Measurements from ENCODE around the gene SH2D2A. TPM values are rescaled to one million over a fixed set of nuclear protein-coding genes. Genes with fewer than 3 reads are reported as not detected.

SH2D2A gene
- total RNA-seq, 2 donors from 2014 or later, result 2.4 to 7.7 TPM

DNA sequence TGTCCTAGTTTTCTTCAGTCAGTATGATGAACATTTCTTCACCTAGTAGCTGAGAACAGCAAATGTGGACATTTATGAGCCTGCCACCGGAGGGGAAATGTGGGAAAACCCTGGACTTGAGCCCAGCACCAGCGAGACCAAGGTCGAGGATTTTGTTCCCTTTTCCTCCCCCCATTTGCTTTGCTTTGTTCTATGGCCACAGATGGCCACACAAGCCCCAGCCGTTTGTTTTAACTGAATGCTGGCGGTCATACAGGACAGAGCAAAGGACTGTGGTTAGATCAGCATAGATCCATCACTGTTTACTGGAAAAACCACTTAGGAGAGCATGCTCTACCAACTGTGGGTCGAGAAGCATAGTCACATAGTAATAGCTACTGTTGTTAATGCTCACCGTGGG is 20.9 kb downstream of the SH2D2A start:
- Histone ChIP-seq H3K36me3 (ENCODE audit: control insufficient read depth, insufficient read depth, low read length) (peaks cover 91% of the 10 kb centered on the region), H3K27me3 (ENCODE audit: control insufficient read depth, insufficient read depth, low read length, poor library complexity, severe bottlenecking) (no peaks in the 10 kb centered on the region), H3K9ac (ENCODE audit: extremely low read depth, low read length, poor library complexity, severe bottlenecking) (no peak overlapping the region), H3K27ac (ENCODE audit: low read depth, low read length) (no peak overlapping the region), H3K9me3 (ENCODE audit: control insufficient read depth, low read length) (no peaks in the 10 kb centered on the region), H3K4me1 (ENCODE audit: control insufficient read depth, insufficient read depth, low read length) (peaks cover 11% of the 10 kb centered on the region), H3K4me3 (ENCODE audit: low read length) (no peak overlapping the region)
- no peak overlapping the region for H3K4me3 Mint-ChIP-seq
- H3K9me3 Mint-ChIP-seq, result no peaks in the 10 kb centered on the region
- 78 to 98% methylated on average over 4 to 7 of the region's 7 CpGs for WGBS, 2 experiments (ENCODE audit: insufficient coverage in 1 of 2, insufficient read length in 1 of 2)
- H3K27me3 Mint-ChIP-seq (ENCODE audit: insufficient read depth), result no peaks in the 10 kb centered on the region
- no peak for DNase-seq
- H3K27ac Mint-ChIP-seq, result no peak overlapping the region
- peaks cover 11% of the 10 kb centered on the region for H3K4me1 Mint-ChIP-seq
- TF ChIP-seq, protein P1, sequence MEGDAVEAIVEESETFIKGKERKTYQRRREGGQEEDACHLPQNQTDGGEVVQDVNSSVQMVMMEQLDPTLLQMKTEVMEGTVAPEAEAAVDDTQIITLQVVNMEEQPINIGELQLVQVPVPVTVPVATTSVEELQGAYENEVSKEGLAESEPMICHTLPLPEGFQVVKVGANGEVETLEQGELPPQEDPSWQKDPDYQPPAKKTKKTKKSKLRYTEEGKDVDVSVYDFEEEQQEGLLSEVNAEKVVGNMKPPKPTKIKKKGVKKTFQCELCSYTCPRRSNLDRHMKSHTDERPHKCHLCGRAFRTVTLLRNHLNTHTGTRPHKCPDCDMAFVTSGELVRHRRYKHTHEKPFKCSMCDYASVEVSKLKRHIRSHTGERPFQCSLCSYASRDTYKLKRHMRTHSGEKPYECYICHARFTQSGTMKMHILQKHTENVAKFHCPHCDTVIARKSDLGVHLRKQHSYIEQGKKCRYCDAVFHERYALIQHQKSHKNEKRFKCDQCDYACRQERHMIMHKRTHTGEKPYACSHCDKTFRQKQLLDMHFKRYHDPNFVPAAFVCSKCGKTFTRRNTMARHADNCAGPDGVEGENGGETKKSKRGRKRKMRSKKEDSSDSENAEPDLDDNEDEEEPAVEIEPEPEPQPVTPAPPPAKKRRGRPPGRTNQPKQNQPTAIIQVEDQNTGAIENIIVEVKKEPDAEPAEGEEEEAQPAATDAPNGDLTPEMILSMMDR (conservative IDR thresholded peaks at IDR 0.05), result no peak
- peaks cover 74% of the 10 kb centered on the region for H3K36me3 Mint-ChIP-seq (ENCODE audit: low read depth)

- no peak overlapping the region for H3K9ac ChIP-seq (ENCODE audit: extremely low read depth, low read length, poor library complexity, severe bottlenecking)
- H3K27ac ChIP-seq (ENCODE audit: low read depth, low read length), result no peak overlapping the region
- no peak overlapping the region for H3K27ac Mint-ChIP-seq
- no peak overlapping the region for H3K4me3 Mint-ChIP-seq
- TF ChIP-seq, protein P1 (conservative IDR thresholded peaks at IDR 0.05), result no peak
- H3K36me3 Mint-ChIP-seq (ENCODE audit: low read depth), result peaks cover 72% of the 10 kb centered on the region
- H3K9me3 Mint-ChIP-seq, result no peaks in the 10 kb centered on the region
- peaks cover 91% of the 10 kb centered on the region for H3K36me3 ChIP-seq (ENCODE audit: control insufficient read depth, insufficient read depth, low read length)
- H3K27me3 Mint-ChIP-seq (ENCODE audit: insufficient read depth), result no peaks in the 10 kb centered on the region
- H3K9me3 ChIP-seq (ENCODE audit: control insufficient read depth, low read length), result no peaks in the 10 kb centered on the region
- no peak for DNase-seq
- 95 to 96% methylated on average over 5 of the region's 5 CpGs for WGBS, 2 experiments (ENCODE audit: insufficient coverage in 1 of 2, insufficient read length in 1 of 2)
- peaks cover 11% of the 10 kb centered on the region for H3K4me1 Mint-ChIP-seq
- no peaks in the 10 kb centered on the region for H3K27me3 ChIP-seq (ENCODE audit: control insufficient read depth, insufficient read depth, low read length, poor library complexity, severe bottlenecking)
- peaks cover 11% of the 10 kb centered on the region for H3K4me1 ChIP-seq (ENCODE audit: control insufficient read depth, insufficient read depth, low read length)
- H3K4me3 ChIP-seq (ENCODE audit: low read length), result no peak overlapping the region
Measured at GRCh38 chr1:156795374-156795733, 21.3 kb downstream of the SH2D2A start.

GRCh38 chr1:156794506-156795373 is 21.9 kb downstream of the SH2D2A start:
- TF ChIP-seq, protein P1 (conservative IDR thresholded peaks at IDR 0.05), result no peak

More at GRCh38 chr1:156794506-156795373, 21.9 kb downstream of the SH2D2A start:
- 78 to 86% methylated on average over 3 to 7 of the region's 7 CpGs for WGBS, 2 experiments (ENCODE audit: insufficient coverage in 1 of 2, insufficient read length in 1 of 2)
- Histone ChIP-seq H3K27me3 (ENCODE audit: control insufficient read depth, insufficient read depth, low read length, poor library complexity, severe bottlenecking) (no peaks in the 10 kb centered on the region), H3K9me3 (ENCODE audit: control insufficient read depth, low read length) (no peaks in the 10 kb centered on the region), H3K4me1 (ENCODE audit: control insufficient read depth, insufficient read depth, low read length) (peaks cover 11% of the 10 kb centered on the region), H3K36me3 (ENCODE audit: control insufficient read depth, insufficient read depth, low read length) (peaks cover 88% of the 10 kb centered on the region), H3K27ac (ENCODE audit: low read depth, low read length) (no peak overlapping the region), H3K4me3 (ENCODE audit: low read length) (no peak overlapping the region), H3K9ac (ENCODE audit: extremely low read depth, low read length, poor library complexity, severe bottlenecking) (no peak overlapping the region)
- H3K27ac Mint-ChIP-seq, result no peak overlapping the region
- no peaks in the 10 kb centered on the region for H3K27me3 Mint-ChIP-seq (ENCODE audit: insufficient read depth)
- H3K9me3 Mint-ChIP-seq, result no peaks in the 10 kb centered on the region
- H3K36me3 Mint-ChIP-seq (ENCODE audit: low read depth), result peaks cover 73% of the 10 kb centered on the region
- peaks cover 15% of the 10 kb centered on the region for H3K4me1 Mint-ChIP-seq
- no peak for DNase-seq
- H3K4me3 Mint-ChIP-seq, result no peak overlapping the region

All from endodermal cell (in vitro differentiated cells).